HG03469 (cell line): ENCODE measurements around the gene ABHD2.
"Not testable (repeated sequence)": the region's sequence is repeated elsewhere in the genome, so short reads cannot be mapped to it uniquely, and the experiment has no call there.

ENCODE experiments used
- ATAC-seq: cut with Tn5 transposase; IDR thresholded peaks from one replicate; pipeline ENCODE4 v1.9.1; 2021; ENCODE audit warnings: mild to moderate bottlenecking, moderate library complexity, moderate number of reproducible peaks; ENCODE audit not compliant: unreplicated experiment

The ABHD2 gene

DNA sequence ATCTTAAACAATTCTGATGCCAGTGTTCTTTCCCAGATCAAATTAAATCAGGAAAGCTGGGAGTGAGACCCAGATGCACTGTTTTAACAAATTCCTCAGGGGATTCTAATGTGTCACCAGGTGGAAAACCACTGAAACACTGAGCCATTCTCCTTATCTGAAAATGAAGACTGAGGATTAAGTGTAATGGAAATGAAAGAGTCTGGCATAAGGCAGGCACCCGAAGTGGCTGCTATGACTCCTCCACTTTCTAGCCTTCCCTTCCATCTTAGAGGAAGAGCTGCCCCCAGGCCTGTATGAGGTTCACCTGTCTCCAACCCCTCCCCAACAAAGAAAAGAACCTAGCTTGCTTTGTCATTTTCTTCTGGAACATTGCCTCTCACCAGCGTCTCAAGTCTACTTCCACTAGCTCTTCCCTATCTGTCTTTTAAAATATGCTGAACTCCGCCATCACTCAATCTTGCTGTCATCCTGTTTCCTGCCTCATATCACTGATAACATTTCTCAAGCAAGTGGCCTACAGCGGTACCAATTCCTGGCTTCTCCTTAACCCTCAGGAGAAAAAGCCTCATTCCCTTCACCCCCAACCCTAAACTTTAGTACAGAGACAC lies 13.7 kb upstream of the ABHD2 start:
- no peak for ATAC-seq

DNA sequence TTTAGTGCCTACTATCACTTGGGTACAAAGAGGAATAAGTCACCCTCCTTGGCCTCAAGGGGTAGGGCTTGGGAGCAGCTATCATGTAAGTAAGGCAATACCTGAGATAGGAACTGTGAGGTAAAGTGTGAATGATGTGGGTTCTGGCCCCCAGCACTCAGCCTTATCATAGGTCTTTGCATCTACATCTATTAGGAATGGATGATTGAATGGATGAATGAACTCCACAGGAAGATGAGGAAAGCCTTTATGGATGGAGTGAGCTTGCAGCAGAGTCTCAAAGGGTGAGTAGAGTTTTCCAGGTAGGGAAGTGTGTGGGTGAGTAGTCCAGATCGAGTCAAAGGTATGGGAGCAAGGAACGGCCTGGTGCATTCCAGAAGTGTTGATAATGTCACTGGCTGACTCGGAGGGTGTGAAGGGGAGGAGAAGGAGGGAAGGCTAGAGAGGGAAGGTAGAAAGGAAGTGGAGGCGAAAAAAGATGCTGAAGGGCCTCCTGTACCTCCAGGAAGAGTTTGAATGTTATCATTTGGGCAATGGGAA lies 13.1 kb upstream of the ABHD2 start:
- no peak for ATAC-seq

DNA sequence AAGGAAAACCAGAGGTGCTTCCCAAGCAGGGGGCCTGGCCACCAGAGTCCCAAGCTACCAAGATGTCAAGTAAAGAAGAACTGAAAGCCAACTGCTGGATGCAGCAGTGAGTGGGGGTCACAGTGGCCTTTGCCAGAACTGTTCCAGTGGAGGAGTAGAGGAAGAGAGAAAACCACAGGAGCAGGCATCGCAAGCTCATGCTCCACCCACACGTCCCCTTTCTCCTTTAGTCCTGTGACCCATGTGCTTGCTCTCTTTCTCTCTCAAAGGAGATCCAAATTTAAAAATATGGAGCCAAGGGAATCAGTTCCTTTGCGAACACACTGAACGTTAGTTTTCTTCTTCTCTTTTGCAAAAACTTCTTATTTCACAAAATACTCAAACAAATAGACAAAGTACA lies 12.4 kb upstream of the ABHD2 start:
- ATAC-seq = no peak

DNA sequence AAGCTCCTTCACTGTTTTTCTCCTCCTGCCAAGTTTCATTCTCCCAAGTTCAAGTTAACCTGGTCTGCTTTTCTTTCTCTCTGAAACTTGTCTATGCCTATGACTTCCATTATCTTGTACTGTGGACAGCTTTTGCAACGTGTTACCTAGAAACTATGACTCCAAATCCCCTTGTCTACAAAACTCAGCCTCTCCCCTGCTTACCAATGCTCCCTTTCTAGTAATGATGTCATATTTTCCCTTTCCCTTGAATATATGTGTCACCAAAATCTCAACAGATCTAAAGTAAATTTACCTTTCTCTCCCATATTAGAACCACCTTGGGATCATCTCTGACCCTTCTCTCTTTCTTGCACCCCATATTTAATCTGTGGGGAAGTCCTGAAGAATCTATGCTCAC lies 10.5 kb upstream of the ABHD2 start:
- no peak for ATAC-seq

DNA sequence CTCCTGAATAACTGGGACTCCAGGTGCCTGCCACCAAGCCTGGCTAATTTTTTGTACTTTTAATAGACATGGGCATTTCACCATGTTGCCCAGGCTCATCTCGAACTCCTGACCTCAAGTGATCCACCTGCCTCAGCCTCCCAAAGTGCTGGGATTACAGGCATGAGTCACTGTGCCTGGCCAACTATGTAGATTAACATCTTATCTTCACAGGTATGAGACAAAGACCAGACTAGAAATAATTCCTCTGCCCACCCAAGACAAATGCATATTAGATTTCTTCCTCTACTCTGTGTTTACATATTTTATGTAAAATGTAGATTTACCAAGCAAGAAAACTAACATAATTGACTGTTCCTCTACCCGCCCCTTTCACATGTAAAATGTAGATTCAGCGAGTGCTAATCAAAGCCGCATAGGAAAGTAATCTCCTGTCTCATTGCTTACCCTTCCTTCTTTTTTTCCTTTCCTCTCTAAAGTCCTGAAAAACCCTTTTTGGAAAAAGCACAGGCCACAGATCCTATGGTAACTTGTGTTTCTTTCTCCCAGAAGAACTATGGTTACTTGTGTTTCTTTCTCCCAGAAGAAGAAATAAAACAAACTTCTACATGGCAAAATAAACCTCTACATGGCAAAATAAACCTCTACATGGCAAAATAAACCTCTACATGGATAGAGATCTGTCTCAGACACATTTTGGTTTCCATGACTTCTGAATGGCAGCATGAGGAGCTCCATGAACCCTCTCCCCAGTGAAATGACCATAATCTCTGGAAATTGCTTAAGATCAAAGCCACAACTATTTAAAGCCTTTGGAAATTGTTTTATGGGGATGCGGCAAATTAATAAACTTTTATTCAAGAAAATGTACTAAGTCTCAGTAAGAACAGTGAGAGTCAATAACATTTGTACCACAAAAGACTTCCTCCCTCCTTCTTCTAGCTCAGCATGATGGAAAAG lies 9.1 kb upstream of the ABHD2 start:
- ATAC-seq = no peak

DNA sequence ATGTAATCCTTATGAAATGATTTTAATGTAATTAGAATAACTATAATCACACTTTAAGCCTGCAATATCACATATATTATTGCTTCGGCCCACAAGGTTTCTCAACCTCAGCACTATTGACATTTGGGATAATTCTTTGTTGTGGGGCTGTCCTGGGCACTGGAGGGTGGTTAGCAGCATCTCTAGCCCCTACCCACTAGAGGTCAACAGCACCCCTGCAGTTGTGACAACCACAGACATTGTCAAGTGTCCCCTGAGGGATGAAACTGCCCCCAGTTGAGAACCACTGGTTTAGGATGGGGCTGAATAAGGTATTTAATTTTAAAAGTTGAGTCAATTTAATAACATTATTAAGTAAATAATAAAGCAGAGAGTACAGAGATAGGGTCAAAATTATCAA lies 6.4 kb upstream of the ABHD2 start:
- no peak for ATAC-seq

DNA sequence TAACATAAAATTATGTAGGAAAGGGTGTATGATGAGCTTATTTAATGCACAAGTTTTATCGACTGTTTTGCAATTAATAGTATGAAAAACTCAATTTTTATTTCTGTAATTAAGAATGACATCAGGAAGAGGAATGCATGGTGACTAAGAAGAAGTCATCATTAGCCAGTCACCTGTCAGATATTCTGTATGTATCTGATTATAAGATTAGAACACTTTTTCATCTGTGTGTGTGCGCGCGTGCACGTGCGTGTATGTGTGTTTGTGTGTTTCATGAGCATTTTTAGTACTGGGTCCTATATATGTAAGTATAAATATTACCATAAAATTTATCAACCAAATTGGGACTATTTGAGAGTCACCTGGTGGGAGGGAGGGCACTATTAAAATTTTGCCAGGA lies 5.0 kb upstream of the ABHD2 start:
- no peak for ATAC-seq

DNA sequence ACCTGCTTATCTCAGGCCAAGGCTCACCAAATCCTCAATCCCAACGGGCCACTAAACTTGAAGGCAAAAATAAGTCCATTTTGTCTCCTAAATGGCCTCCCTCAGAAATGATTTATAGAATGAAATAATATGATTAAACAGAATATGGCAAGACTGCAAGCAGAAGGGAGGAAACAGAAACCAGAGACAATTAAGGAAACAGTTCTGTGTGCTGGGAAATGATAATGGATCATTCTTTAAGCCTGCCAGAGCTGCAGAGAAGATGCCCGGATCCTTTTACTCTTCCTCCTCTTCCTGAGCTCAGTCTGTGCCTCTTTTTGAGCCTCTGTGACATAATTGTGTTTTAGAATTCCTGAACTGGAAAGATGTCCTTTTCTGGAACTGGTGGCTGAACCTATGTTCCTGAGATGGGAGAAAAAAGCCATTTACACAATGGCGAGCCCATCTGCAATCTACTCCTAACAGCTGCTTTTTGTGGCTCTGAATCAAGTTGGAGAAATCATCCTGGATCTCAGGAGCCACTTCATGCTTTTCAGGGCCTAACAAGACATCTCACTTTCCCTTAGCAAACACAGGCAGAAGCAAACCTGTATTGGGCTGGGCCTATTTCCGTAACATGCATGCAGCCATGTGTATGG lies 2.8 kb upstream of the ABHD2 start:
- no peak for ATAC-seq

DNA sequence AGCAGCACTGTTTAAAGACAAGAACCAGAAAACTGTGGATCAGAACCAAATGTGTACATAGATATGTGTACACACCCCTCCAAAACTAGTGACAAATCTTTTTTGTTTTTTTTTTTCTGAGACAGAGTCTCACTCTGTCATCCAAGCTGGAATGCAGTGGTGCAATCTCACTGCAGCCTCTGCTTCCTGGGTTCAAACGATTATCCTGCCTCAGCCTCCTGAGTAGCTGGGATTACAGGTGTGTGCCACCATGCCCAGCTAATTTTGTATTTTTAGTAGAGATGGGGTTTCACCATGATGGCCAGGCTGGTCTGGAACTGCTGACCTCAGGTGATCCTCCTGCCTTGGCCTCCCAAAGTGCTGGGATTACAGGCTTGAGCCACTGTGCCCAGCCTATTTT lies 2.3 kb upstream of the ABHD2 start:
- ATAC-seq = not testable (repeated sequence)

DNA sequence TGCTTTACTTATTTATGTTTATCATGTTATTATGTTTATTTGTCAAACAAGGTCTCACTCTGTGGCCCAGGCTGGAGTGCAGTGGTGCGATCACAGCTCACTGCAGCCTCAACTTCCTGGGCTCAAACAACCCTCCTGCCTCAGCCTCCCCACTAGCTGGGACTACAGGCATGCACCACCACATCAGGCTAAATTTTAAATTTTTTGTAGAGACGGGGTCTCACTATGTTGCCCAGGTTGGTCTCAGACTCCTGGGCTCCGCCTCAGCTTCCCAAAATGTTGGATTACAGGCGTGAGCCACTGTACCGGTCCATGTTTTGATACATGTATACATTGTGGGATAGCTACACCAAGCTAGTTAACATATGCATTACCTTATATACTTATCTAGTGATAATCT lies 1.9 kb upstream of the ABHD2 start:
- not testable (repeated sequence) for ATAC-seq

DNA sequence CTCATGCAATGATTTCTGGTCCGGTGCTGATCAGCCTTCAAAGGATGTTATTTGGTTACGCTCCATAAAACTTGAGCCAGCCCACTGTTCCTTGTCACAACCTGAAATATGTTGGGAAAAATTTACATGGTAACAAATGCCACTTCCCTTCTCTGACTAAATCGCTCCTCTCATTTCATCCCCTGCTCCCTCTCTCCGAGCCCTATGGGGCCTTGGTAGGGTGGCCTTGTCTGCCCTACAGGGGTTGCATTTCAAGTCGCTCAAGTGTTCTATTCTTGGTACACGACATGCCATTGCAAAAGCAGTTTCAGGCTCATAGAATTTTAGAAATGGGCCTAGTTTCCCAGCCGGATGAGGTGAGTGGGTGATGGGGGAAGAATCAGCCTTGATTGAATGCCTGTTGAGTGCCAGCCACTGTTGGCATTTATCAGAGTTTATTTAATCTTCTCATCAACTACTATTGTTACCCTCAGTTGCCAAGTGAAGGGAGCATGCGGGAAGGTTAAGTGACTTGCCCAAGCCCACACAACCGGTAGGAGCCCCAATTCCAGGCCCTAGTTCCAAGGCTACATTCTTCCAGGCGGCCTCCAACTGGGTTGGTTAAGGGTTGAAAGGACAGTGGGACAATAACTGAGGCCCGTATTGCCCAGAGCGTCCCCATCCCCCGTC lies 961 bp upstream of the ABHD2 start:
- ATAC-seq = no peak

DNA sequence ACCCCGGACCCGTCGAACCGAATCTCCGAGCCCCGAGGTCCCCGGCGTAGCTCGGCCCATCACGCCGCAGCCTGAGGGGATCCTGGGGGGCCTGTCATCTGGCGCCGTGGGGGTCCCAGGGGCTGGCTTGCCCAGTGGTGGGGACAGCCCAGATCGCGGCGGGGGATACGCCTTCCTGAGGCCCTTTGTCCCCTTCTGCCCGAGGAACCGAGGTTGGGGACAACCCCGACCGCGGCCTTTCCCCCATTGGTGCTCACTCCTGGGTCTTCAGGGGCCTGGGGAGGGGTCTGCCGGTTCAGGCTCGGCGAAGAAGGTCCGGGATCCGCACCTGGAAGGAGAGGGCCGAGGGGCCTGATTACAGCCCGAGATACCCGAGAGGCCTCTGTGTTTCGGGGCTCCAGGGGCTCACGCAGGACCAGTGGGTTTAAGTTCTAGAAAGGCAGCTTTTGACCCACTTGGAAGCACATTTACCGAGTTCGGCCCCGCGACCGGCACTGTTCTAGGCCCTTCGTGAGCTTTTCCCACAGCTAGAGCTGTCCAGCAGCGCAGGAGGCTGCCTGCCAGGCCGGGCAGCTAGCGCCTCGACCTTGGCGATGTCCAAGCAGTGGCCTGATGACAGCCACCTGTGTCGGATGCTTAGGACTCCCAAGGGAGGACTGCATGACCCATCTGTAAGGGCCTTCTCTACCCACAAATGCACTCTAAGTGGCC lies 504 bp downstream of the ABHD2 start:
- ATAC-seq = no peak

DNA sequence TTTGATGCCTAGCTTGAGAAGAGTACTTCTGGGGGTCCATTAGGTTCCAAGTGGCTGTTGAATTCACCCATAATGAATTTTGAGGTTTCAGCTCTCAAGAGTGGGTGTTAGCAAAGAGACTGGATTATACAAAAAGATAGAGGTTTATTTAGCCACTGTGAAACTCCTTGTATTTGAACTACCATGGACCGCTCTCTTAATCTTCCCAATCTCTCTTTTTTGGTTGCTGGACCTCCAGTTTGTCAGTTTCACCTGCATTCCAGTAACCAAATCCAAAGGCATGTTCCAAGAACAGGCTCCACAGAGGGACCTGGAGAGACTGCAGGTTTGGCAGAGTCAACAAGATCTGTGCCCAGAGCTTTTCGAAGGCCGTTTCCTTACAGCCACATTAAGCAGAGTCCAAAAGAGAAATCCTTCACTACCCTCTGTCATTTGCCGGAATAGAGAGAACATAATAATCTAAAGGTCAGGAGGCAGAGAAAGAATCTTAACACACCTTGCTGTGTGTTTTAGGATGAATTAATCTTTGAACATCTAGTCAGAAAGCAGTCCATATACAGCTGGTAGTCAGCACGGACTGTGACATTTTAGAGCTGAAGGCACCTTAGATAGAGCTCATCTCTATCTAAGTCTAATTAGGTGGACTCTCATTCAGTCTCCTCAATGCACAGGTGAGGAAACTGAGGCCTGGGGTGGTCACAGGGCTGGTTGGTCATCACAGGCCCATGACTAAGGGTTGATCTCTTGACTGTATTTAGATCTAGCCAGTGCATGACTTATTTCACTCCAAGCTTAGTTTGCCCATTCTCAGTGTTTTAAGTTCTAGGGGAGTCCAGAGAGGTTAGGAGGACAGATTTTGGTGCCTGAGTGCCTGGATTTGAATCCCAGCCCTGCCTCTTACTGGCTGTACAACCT lies 1.3 kb downstream of the ABHD2 start:
- no peak for ATAC-seq

DNA sequence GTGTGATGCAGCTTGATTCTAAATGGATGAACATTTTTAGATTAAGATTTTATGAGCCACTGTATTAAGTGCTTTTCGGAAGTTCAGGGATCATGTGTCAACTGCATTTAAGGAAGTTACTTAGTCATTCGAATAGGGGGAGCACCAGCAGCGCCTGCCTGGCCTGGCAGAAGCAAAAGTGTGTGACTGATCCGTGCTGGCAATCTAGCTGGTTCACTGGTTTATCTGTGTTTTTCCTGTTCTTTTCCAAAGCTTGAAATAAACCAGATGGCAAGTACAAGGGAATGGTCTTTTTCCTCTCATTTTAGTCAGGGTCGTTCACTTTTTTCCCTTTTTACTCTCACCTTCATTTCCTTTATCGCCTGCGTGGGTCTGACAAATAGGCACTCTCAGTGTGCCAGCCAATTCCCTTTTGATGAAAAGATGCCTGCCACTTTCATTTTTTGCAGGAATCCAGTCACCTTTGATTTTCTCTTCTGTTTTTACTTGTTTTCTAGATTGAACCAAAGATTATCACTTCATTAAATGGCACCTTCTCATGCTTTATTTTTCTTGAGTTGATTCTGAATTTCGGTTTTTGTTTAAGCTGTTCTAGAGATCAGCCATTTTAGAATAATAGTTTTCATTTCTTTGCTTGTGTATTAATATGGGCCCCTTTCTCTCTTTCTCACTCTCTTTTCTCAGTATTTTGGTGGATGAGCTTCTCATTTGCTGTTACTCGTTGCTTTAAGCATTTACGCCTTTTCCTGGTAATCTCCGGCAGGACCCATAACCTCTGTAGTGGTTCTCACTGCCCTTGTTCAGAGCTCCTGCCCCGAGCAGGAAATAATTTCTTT lies 2.8 kb downstream of the ABHD2 start:
- no peak for ATAC-seq

DNA sequence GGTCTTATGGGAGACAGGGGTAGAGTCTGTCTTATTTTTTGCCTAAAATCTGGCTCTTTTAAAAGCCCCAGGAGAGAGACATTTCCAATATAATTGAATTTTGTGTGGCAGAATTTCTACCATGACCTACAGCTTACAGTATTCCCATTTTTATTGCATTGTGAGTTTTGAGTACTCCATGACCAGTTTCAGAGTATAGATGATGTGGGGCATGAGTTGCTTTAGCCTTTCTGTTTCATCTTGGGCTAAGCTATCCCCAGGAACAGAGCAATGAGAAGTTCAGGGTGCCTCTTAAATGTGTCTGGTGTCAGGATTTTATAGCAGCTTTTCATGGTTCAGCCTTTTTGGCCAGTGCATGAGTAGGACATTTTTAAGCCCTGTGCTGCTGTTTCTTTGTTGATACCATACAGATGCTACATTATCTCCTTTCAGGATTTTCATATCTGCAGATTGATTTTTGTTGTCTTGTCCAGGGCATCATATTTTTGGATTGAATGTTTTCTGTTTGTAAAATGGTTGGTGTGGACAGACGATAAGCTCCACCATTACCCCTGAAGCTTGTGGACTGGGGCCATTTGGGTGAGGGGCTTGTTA lies 3.5 kb downstream of the ABHD2 start:
- no peak for ATAC-seq

DNA sequence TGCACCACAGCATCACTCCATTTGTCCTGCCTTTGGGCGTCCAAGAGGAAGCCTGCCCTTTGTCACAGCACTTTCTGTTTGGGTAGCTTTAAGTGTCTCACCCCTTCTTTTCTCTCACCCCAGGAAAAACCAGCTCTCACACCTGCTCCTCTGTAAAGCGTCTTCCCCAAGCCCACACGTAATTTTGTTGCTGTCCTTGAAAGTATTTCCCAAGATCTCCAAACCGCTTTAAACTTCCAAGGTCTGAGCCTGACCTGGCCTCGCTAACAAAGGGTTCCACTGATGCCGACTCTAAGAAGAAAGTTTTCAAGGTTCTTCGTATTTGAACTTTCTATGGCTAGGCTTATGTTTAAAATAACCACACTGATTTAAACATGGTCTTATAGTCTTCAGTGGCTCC lies 5.3 kb downstream of the ABHD2 start:
- ATAC-seq = no peak

DNA sequence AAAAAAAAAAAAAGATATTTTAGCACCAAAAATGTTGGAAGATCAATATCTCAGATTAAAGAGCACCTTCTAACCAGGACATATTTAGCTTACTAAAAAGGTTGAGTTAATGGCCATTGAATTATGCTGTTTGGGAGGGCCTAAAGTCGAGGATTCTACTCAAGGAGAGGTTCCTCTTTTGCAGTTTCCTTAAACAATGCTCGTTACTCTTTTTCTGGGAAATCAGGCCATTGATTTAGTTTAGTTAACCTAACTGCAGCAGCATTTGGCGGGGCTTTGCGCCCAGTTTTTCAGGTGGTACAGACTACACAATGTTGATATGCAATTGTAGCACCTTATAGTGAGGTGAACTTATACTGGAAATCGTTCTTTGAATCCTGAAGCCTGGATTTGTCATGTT lies 6.8 kb downstream of the ABHD2 start:
- ATAC-seq = no peak

DNA sequence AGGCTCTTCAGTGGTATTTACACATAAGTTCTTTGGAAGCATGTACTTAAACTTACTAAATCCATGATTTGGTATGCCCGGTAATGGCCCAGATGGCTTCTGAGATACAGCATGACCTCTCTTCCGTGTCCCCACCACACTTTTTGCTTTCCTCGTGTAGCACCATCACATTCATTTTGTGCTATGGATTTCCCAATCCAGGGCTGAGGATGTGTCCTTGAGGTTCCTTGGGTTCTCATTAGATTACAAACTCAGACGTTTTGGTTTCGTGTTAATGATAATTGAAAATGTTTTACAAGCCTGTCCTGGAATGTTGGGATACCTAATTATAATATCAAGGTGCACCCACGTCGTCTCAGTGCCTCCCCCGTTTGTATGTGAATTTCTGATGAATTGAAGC lies 7.3 kb downstream of the ABHD2 start:
- no peak for ATAC-seq
